Panc1 (cell line): ENCODE measurements around the gene EME2. TPM values are rescaled to one million over a fixed set of nuclear protein-coding genes. Genes with fewer than 3 reads are reported as not detected.

Experiments
- ATAC-seq: fragments of 200-7000 bp; cut with Tn5 transposase; 2 replicates; pipeline ENCODE4 v1.9.1; 2020; ENCODE audit warnings: mild to moderate bottlenecking, moderate library complexity
- BruUV-seq: library from RNA; stranded (reverse); fragments of 400-500 nt; replicated peaks from 2 replicates; lab custom pipeline; 2021; lab: Mats Ljungman, UMichigan
- CTCF ChIA-PET: fragments of 300-600 bp; sonication (Branson Sonifier 250); formaldehyde crosslinking; loops from one replicate; lab custom pipeline; 2022; ENCODE audit warnings: antibody characterized with exemption; lab: Charles Lee
- POLR2A ChIA-PET: fragments of 300-600 bp; sonication (Branson Sonifier 250); formaldehyde crosslinking; loops from one replicate; lab custom pipeline; 2022; ENCODE audit warnings: antibody characterized with exemption; lab: Charles Lee
- DNase-seq: peaks from one replicate; pipeline ENCODE4 v3.0.0-alpha.2; 2010; ENCODE audit warnings: low read depth, low spot score
- H3K27ac ChIP-seq: 2 replicates; pipeline ENCODE4 v1.5.1; 2011; ENCODE audit warnings: mild to moderate bottlenecking, low read length, inconsistent platforms
- H3K27me3 ChIP-seq: fragments of 200-500 bp; sonication (Bioruptor generic); 2 replicates; pipeline ENCODE4 v1.6.0; 2014; ENCODE audit warnings: low read length, inconsistent platforms; ENCODE audit not compliant: control insufficient read depth, insufficient read depth
- H3K36me3 ChIP-seq: fragments of 200-500 bp; sonication (Bioruptor generic); 2 replicates; pipeline ENCODE4 v1.5.1; 2014; ENCODE audit warnings: inconsistent platforms, mild to moderate bottlenecking, low read length, moderate library complexity; ENCODE audit not compliant: control insufficient read depth, insufficient read depth
- H3K4me1 ChIP-seq: 2 replicates; pipeline ENCODE4 v1.5.1; 2011; ENCODE audit warnings: inconsistent platforms, mild to moderate bottlenecking, low read length, moderate library complexity; ENCODE audit not compliant: control insufficient read depth, insufficient read depth
- H3K4me3 ChIP-seq, 2 experiments: 2 replicates each; pipeline ENCODE4 v1.5.1; 2011 to 2012; ENCODE audit warnings: low read depth in 2 of 2, low read length in 2 of 2, mild to moderate bottlenecking in 2 of 2, inconsistent platforms in 1 of 2, moderate library complexity in 1 of 2
- H3K9me3 ChIP-seq: fragments of 200-500 bp; sonication (Bioruptor generic); 2 replicates; pipeline ENCODE4 v1.5.1; 2014; ENCODE audit warnings: low read depth, mild to moderate bottlenecking, inconsistent platforms, low read length, moderate library complexity; ENCODE audit not compliant: control insufficient read depth, insufficient read depth
- CTCF ChIP-seq: fragments of 450-650 bp; IDR thresholded peaks from 2 replicates; pipeline ENCODE4 v1.5.1; 2017; ENCODE audit warnings: mild to moderate bottlenecking
- POLR2AphosphoS5 ChIP-seq: IDR thresholded peaks from 2 replicates; pipeline ENCODE4 v1.6.1; 2012; ENCODE audit warnings: mild to moderate bottlenecking, low read depth, low read length, moderate library complexity
- REST ChIP-seq, 2 experiments: IDR thresholded peaks; 2 replicates each; pipeline ENCODE4 v1.6.1; 2011 to 2012; ENCODE audit warnings: low read depth in 2 of 2, control low read depth in 1 of 2, low read length in 1 of 2, mild to moderate bottlenecking in 1 of 2, moderate library complexity in 1 of 2; ENCODE audit not compliant: insufficient read depth in 1 of 2
- SIN3A ChIP-seq: IDR thresholded peaks from 2 replicates; pipeline ENCODE4 v1.6.1; 2012; ENCODE audit warnings: low read depth, mild to moderate bottlenecking, low read length, moderate library complexity, borderline replicate concordance; ENCODE audit not compliant: insufficient read depth
- TCF7L2 ChIP-seq: IDR thresholded peaks from 2 replicates; pipeline ENCODE4 v1.6.1; 2011; ENCODE audit warnings: mild to moderate bottlenecking, low read depth, low read length, inconsistent platforms
- in situ Hi-C: cut with HindIII; loops from 2 replicates; pipeline ENCODE4 v1.10.0; 2016; ENCODE audit warnings: low sequenced_read_pairs, low pct_unique_long_range_greater_than_20kb
- intact Hi-C: fragments of 100-400 bp; cut with micrococcal nuclease; formaldehyde crosslinking; loops from one replicate; pipeline ENCODE4 v1.10.0; 2022; ENCODE audit not compliant: unreplicated experiment
- total RNA-seq: library from RNA; stranded (reverse); gene quantifications from one replicate; pipeline ENCODE4 v1.2.1, GENCODE V29; 2021; ENCODE audit not compliant: unreplicated experiment

The EME2 gene
- total RNA-seq, 1 experiment from 2014 or later = 53.4 TPM

- DNase-seq = no peak
- ATAC-seq = 0 out of 2 replicates have a peak, but pooled peaks have one; percentile 11
- BruUV-seq = no TSS peak
- Histone ChIP-seq H3K27me3 (no peaks in the 10 kb centered on the region), H3K9me3 (no peaks in the 10 kb centered on the region), H3K36me3 (no peaks in the 10 kb centered on the region), H3K27ac (no peak overlapping the region), H3K4me1 (0 out of 2 replicates have a peak, but pooled peaks cover 3% of the 10 kb centered on the region), H3K4me3 (no peak overlapping the region)
- ChIA-PET CTCF (no interaction called here), POLR2A (no interaction called here)
- in situ Hi-C loops = no loop called here
- intact Hi-C loops = no loop called here
- no peak for TF ChIP-seq TCF7L2
- no peak for TF ChIP-seq CTCF
- no peak for TF ChIP-seq SIN3A
- no peak for TF ChIP-seq POLR2AphosphoS5
- no peak for TF ChIP-seq REST (IDR thresholded peaks at IDR 0.05; ENCODE audit: insufficient read depth in 1 of 2, low read depth in 2 of 2, low read length in 1 of 2)
Measured at GRCh38 chr16:1788708-1789100, 16.1 kb downstream of the EME2 start.

GRCh38 chr16:1789643-1790045 lies 17.0 kb downstream of the EME2 start:
- in situ Hi-C loops (no loop called here), intact Hi-C loops (no loop called here)
- POLR2A ChIA-PET = no interaction called here
- H3K36me3 ChIP-seq = no peaks in the 10 kb centered on the region
- ATAC-seq = no peak
- no peak for DNase-seq
- no peaks in the 10 kb centered on the region for H3K27me3 ChIP-seq
- H3K4me1 ChIP-seq = peaks cover 3% of the 10 kb centered on the region; the same call in 1 of the 2 replicates
- no peaks in the 10 kb centered on the region for H3K9me3 ChIP-seq
- no peak overlapping the region for H3K27ac ChIP-seq
- no peak overlapping the region for H3K4me3 ChIP-seq
- TF ChIP-seq TCF7L2 (no peak), REST (IDR thresholded peaks at IDR 0.05; ENCODE audit: insufficient read depth in 1 of 2, low read depth in 2 of 2, low read length in 1 of 2) (no peak), CTCF (no peak), POLR2AphosphoS5 (no peak), SIN3A (no peak)
- BruUV-seq = no TSS peak
- CTCF ChIA-PET = no interaction called here
